Measurements from ENCODE around the gene CPNE1.

CPNE1 gene

DNA sequence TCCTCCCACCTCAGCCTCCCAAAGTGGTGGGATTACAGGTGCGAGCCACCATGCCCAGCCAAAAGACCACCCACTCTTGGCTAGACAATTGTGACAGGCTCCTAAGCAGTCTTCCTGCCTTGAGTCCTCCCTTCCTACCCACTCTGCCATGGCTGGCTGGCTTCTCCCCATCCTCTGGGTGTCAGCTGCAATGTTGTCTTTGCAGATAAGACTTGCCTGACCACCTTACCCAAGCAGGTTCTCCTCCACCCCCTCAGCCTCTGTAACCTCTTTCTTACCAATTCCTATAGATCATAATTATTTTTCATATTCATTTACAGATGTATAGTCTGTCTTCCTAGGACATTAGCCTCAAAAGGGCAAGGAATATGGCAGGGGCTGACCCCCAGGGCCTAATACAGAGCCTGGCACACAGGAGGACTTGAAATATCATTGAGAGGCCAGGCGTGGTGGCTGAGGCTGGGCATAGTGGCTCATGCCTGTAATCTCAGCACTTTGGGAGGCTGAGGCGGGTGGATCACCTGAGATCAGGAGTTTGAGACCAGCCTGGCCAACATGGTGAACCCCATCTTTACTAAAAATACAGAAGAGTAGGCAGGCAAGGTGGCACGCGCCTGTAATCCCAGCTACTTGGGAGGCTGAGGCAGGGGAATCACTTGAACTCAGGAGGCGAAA is 77.8 kb downstream of the CPNE1 start:
- TF ChIP-seq, protein P1, sequence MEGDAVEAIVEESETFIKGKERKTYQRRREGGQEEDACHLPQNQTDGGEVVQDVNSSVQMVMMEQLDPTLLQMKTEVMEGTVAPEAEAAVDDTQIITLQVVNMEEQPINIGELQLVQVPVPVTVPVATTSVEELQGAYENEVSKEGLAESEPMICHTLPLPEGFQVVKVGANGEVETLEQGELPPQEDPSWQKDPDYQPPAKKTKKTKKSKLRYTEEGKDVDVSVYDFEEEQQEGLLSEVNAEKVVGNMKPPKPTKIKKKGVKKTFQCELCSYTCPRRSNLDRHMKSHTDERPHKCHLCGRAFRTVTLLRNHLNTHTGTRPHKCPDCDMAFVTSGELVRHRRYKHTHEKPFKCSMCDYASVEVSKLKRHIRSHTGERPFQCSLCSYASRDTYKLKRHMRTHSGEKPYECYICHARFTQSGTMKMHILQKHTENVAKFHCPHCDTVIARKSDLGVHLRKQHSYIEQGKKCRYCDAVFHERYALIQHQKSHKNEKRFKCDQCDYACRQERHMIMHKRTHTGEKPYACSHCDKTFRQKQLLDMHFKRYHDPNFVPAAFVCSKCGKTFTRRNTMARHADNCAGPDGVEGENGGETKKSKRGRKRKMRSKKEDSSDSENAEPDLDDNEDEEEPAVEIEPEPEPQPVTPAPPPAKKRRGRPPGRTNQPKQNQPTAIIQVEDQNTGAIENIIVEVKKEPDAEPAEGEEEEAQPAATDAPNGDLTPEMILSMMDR (IDR thresholded peaks at IDR 0.05; ENCODE audit: low read length, missing control alignments) = no peak
- no peak for DNase-seq (ENCODE audit: low read depth)
- no peak overlapping the region for H3K4me3 ChIP-seq (replicated peaks; ENCODE audit: low read depth, low read length)

DNA sequence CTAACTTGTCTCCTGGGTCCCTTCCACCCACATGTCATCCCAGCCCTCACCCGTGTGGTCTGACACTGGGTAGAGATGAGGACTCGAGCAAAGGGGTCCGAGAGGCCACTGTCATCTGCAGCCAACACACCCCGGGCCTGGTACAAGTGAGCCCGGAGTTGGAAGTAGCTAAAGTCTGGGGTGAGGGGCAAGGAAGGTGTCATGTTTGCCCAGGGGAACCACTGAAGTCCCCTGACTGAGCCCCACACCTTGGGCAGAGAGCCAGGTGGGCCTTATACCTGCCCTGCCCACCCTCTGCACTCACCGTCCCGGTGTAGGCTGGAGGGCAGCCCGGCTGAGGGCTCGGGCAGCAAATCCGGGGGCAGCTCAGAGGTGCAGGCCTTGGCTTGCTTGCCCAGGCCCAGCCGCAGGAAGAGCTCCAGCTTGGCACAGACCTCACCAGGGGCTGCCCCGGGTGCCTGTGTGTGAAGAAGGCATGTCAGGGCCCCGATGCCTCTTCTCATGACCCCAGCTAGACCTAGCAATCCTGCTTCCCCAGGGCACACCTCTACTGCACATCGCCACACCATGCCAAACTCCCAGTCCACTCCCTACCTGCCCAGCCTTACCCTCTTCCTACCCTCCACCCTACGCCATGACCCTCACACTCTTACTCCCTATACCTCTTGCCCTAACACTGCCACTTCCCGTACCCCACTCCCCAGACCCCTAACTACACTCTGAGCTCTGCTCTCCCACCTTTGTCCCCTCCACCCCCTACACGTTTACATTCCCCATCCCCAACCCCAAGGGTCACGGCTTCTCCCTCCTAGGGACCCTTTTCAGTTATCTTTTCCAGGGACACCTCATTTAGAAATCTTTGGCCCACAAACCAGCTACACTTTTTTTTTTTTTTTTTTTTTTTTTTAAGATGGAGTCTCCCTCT is 80.8 kb downstream of the CPNE1 start:
- H3K4me3 ChIP-seq (replicated peaks; ENCODE audit: low read depth, low read length) = no peak overlapping the region
- TF ChIP-seq, protein P1 (IDR thresholded peaks at IDR 0.05; ENCODE audit: low read length, missing control alignments) = no peak
- DNase-seq (ENCODE audit: low read depth) = no peak

DNA sequence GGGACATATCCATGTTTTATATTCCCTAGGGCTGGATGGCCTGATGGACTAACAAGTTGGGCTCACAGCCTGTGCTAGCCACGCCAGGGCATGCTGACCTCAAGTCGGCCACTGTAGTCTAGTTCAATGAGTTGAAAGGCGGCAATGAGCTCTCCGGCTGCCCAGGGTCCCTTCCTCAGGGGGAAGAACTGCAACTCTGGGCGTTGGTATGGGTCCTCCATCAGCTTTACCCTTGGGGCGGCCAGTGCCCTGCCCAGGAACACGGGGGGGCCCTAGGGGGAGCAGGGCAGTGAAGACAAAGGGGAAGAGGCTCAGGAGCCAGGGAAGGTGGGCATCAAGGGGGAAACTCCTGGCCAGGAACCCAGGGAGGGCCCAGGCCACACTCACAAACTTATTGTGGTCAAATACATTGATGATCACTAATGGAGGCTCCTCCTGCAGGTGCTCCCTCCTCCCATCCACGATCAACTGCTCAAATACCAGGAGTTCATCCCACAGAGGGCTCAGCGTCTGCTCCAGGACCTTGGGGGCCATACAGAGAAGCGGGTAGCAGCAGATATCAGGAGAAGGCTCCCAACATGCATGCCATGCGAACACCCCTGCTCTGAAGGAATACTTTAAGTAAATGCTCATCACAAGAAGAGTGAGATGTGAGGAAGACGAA is 81.8 kb downstream of the CPNE1 start:
- no peak overlapping the region for H3K4me3 ChIP-seq (replicated peaks; ENCODE audit: low read depth, low read length)
- TF ChIP-seq, protein P1 (IDR thresholded peaks at IDR 0.05; ENCODE audit: low read length, missing control alignments) = no peak
- no peak for DNase-seq (ENCODE audit: low read depth)

DNA sequence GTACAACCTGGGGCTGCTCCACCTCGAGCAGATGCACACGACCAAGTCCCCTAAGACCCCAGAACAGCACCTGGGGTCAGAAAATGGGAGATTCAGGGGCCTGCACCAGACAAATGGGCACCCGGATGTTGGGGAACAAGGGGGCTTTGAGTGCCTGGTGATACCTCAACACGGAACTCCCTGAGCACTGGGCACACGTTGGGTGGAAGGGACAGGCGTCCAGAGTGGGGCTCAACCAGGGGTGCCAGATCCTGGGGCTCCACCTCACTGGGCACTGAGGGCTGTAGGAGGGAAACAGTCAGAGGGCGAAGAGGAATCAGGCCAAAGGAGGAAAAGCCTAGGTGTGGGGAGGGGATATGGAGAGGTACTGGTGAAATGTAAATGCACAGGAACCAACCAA is 82.6 kb downstream of the CPNE1 start:
- TF ChIP-seq, protein P1 (IDR thresholded peaks at IDR 0.05; ENCODE audit: low read length, missing control alignments) = no peak
- no peak for DNase-seq (ENCODE audit: low read depth)
- no peak overlapping the region for H3K4me3 ChIP-seq (replicated peaks; ENCODE audit: low read depth, low read length)

DNA sequence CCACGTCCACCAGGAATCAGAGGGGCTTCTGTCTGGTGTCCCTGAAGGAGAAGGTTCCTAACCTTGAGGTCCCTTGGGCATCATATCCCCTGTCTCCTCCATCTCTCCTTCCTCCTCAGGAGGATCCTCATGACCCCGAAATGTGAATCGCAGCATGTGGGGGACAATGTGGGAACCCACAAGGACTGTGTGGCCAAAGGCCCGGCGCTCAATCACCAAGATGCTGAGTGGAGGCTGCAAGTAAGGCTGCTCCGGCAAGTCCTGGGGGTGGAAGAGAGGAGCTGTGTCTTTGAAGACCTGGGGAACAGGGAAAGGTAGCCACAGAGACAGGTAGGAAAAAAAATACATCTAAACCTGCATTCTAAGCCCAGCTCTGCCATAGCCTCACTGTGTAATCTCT is 85.5 kb downstream of the CPNE1 start:
- TF ChIP-seq, protein P1 (IDR thresholded peaks at IDR 0.05; ENCODE audit: low read length, missing control alignments) = no peak
- no peak overlapping the region for H3K4me3 ChIP-seq (replicated peaks; ENCODE audit: low read depth, low read length)
- no peak for DNase-seq (ENCODE audit: low read depth)

DNA sequence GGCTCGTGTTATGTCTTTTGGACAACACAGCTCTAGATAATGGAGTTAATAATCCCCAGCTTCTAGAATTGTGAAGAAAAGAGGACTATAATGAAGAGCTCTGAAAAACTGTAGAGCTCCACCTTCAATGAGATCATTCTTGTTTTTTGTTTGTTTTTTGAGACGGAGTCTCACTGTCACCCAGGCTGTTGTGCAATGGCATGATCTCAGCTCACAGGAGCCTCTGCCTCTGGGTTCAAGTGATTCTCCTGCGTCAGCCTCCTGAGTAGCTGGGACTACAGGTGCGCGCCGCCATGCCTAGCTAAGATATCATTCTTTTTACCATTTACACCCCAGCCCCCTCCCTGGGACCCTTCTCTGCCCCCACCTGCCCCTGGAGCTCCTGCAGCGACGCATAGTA is 86.2 kb downstream of the CPNE1 start:
- TF ChIP-seq, protein P1 (IDR thresholded peaks at IDR 0.05; ENCODE audit: low read length, missing control alignments) = no peak
- H3K4me3 ChIP-seq (replicated peaks; ENCODE audit: low read depth, low read length) = no peak overlapping the region
- no peak for DNase-seq (ENCODE audit: low read depth)

All from fibroblast of pulmonary artery (primary cell).